Peyer's patch (tissue), 4 donors: Measurements from ENCODE around the gene KCNC4.

ENCODE experiments used
- CTCF ChIP-seq, 6 experiments: fragments of 450-650 bp in 4 of 6; fragments of 200-600 bp in 2 of 6; sonication (generic) in 1 of 6; IDR thresholded peaks; one replicate each; pipeline ENCODE4 v1.5.1; 2017 to 2019; ENCODE audit warnings: antibody characterized with exemption in 6 of 6, mild to moderate bottlenecking in 3 of 6, moderate library complexity in 1 of 6
- POLR2A ChIP-seq, 2 donors: fragments of 450-650 bp; IDR thresholded peaks; one replicate each; pipeline ENCODE4 v1.5.1; 2017; ENCODE audit warnings: antibody characterized with exemption in 2 of 2, mild to moderate bottlenecking in 2 of 2, moderate library complexity in 2 of 2

GRCh38 chr1:110245876-110246620 is 35.9 kb downstream of the KCNC4 start:
- TF ChIP-seq CTCF (IDR thresholded peaks at IDR 0.05): no peak
- TF ChIP-seq POLR2A (IDR thresholded peaks at IDR 0.05): no peak
